NOMO-1 treated with DMSO at 0.1 percent for 48 hours (cell line): ENCODE data around the gene ITGB6.

ENCODE experiments used
- DNase-seq: peaks from one replicate; lab custom pipeline; 2025; ENCODE audit not compliant: unreplicated experiment; lab: John Stamatoyannopoulos, UW

Gene ITGB6

DNA sequence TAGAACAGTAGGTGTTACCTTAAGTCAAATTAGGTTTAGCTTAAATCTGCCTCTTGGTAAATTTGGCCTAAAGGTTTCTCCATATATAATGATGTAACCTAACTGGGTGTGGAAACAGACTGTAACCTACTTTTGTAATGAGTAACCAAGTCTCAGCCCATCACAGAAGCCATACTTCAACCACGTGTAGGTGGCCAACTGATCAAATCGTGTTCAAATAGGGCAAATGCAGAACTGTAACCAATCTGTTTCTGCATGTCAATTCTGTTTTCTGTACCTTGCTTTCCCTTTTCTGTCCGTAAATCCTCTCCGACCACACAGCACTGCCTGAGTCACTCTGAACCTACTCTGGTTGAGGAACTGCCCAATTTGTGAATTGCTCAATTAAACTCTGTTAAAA is 103.7 kb downstream of the ITGB6 start:
- DNase-seq = peak; percentile 74

DNA sequence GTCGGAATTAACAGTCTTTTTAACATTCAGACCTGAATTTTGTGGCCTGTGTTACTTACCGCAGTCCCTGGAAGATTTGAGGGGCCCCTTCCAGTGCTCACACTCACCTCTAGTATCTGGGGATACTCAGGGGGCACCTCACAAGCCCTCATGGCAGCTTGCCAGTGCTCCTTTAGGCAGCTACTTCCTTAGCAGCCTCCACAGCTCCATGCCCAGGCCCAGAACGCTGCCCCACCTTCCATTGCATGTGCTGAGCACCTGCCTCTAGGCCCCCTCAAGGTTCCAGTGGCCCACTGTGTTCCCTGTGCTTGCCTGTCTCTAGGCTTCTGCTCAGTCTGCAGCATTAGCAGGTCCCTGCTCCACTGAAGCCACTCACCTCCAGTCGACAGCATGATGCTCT is 107.6 kb downstream of the ITGB6 start:
- no peak for DNase-seq

DNA sequence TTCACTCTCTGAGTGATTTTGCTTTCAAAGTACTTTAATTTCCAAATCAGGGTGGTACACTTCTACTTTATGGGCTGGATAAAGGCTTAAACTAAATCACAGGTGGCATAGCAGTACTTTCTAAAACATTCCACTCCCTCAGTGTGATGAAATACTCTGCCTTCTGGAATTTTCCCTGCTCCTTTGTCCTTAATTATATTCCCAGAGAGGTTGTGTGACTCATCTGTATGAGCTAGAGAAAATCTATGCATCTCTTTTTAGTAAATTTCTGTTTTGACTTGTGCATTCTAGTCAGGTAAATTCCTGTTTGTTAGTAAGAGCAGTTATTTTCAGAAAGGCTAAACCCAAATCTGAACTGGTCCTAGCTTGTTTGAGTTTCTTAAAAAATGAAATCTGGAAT is 108.7 kb downstream of the ITGB6 start:
- no peak for DNase-seq

DNA sequence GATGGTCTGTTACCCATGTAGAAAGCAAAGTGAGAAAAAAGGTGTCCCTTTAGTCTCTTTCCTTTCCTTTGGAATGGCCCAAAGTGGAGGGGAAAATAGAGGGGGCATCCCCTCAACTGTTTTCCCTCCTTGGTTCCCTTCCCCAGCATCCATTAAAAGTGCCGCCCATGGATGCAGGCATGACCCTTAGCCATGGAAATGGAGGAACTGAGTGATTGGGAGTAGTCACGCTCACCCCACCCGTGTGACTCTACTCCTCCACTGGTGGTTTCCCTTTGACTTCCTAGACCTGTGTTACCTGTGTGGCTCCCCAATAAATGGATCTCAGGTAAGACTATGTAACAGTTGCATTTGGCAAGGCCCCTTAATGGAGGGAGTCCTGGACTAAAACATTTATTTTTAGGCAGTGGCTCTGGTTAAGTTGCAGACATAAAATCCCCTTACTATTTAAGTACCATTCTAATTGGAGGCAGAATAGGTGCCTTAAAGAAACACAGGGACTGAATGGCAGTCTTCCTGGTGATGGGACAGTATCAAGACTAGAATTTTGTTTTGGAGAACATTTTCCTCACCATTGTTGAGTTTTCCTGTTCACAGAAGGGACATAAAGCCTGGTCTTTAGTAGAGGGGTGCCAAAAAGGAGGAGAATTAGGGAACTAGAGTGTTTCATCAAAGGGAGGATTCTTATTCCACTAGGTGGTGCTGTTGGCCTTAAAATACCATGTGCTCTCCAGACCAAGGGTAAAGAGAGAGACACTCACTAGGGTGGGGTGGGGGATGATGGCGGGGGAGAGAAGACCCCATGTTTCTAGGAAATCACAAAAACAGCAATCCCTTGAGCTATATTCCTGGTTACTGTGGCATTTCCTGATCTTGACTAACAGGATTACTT is 112.0 kb downstream of the ITGB6 start:
- DNase-seq = peak; percentile 18

DNA sequence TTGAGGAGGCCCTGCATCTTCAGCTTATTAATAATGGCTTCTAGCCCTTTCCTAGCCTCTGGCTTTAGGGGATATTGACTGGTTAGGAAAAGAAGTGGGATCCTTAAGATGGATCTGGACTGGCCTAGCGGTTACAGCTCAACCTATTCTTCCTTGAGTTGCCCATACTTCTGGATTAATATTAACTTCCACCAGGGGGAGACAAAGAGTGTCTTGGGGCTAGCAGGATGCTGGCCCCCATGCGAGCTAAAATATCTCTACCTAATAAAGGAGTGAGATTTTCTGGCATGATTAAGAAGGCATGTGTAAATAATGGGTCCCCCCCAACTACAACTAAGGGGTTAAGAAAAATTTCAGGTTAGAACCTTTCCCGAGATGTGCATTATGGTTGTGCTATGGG is 114.4 kb downstream of the ITGB6 start:
- no peak for DNase-seq

DNA sequence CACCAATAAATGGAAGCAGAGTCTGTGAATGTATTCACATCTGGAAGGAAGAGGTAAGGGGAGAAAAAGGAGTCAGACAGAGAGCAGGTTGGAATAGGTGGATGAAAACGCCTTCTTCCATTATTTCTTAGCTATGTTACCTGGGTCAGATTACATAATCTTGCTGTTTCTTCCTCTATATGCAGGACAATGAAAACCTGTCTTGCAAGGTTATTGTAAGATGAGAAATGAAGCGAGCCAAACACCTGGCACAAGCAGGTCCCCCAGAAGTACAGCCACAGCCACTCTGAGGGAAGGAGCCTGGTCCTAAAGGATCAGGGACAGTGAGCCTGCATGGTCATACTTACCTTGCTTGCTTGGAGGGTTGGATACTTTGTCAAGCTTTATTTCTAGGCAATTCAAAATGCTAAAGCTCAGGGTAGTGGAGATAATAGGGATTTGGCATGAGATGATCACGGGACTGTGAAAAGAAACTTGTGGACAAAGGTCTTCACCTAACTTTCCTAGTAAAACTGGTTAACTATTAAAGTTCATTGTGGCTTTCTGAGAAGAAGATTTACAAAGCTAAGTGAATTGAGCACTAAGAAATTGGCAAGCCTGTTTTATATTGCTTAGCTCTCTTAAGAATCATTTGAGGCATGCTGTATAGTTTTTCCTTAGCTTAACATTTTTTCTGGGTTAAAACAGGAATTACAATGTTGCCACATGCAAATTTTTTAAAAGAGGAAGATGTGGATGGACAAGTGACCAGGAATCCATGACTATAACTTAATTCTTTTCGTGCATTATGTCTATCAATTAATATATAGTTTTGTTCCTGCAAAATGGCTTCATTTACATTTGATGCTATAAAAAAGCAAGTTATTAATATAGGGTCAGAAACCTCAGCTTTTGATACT is 121.9 kb downstream of the ITGB6 start:
- no peak for DNase-seq

DNA sequence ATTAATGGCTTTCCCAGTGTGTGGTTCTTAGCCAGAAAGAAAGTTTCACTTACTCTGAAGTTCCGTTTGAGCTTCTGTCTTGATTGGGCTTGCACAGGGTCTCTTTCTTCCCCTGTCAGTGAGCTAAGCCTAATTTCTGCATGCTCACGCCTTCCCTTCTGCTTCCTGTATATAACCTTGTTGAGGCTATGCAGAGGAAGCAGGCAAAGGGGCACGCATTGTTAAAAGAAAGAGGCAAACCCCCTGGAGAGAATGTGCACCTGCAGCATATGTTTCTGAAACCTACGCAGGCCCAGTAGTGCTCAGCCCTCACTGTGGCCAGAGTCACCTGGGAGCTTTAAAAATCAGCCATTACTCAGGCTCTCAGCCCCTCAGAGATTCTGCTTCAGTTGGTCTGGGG is 123.2 kb downstream of the ITGB6 start:
- DNase-seq = peak; percentile 51

DNA sequence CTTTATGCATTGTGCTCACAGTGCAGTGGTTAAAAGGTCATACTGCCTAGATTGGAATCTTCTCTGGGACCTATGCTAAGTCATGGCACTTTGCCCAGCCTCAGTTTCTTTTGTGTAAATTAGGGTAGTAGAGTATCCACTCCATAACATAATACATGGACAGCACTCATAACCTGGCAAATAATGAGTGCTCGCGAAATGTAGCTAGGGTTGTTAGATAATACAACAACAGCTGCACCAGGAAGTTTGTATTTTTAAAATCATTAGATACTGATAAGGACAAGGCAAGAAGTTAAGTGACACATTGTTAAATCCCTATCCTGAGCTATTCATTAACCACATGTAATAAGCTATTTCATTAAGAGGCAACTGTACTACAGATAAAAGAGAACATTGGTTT is 123.8 kb downstream of the ITGB6 start:
- DNase-seq = no peak

DNA sequence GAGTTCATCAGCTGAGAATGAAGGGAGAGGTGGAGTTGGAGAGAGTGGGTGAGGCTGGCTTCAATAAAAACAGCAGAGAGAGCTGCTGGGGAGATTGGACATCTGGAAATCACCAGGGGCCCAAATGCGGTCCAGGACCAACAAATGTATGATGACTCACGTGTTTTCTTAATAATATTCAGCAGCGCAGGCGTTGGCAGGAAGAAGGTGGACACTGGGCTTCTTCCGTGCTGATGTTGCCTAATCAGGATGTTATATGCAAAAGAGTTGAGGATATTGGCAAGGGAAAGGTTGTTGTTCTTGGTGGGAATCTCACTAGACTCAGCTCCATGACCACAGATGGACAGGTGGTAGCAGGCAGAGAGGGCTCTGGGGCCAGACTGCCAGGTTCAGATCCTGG is 124.9 kb downstream of the ITGB6 start:
- DNase-seq = no peak

DNA sequence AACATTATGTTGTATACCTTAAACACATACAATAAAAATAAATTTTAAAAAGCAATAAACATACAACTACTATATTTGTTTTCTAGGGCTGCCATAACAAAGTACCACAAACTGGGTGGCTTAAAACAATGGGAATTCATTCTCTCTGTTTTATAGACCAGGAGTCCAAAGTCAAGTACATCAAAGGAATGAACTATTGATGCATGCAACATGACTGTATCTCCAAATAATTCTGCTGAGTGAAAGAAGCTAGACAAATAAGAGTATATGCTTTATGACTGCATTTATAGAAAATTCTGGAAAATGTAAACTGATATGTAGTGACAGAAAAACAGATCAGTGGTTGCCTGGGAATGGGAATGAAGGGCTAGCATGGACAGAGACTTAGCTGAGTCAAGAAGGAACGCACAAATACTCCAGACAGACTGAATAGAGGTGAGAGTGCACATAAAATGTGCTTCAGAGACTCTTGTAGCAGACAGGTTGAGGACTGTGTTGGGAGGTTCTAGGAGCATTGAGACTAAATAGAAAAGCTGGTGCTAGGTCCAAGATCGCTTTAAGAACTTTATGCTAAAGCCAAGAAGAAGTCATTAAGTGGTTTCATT is 126.7 kb downstream of the ITGB6 start:
- DNase-seq = no peak

DNA sequence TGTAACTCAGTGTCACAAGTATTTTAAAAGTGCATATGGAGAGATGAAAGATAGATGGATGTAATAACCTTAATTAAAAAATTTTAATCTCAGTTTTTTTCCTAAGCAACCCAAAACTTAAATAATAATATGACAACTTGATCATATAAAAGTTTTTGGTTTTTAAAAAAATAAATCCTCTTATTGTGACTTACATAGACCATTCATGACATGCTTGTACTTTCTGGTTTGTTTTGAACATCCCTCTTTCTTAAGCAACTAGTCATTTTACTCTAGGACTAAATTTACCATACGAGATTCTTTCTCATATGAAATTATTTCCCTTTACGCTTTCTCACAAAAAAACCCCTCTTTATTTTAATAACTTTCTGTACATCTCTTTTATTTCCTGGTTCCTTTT is 131.2 kb downstream of the ITGB6 start:
- DNase-seq = no peak

DNA sequence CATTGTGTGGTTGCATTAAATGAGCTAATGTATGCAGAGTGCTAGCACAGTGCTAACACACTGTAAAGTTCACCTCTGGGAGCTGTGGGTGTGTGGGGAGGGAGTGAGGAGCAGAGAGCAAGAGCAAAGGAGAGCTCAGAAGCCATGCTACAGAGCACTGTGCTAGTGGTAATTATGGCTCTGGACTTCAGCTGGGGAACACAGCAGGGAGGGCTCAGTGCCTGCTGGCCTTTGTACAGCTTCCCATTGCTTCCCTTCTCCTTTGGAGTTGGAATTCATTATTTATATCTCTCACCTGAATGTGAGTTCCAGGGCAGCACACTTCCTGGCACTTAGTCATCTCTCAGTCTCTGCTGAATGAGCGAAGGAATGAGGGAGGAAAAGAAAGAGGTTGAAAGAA is 135.2 kb downstream of the ITGB6 start:
- DNase-seq = no peak

DNA sequence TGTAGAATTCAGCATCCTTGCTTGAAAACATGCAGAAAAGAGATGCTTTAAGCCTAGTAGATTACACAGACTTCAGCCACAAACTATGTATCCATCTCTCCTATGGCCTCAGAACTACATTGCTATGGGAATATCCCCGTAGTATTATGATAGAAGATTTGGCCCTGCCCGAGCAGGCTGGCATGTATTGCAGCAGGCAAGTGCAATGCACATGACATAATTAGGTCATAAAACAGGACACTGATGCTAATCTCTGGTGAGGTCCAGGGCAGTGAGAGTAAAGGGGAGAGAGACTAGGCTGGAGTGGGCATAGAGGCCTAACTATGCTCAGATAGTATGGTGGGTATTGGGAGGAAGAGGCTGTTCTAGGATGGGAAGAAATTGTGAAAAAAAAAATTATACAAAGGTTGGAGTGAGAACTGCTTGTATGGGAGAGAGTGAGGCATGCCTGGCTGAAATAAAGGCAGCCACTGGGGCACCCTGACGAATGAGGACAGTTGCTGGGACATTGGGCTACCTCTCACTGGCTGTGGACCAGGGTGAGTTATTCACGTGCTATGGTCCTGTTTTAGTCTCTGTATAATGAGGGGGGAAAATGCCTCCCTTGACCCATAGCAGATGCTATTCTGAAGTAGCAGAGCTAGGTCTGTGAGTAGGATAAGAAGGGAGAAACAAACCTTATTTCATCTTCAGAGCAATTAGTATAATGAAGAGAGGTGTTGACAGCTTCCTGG is 136.0 kb downstream of the ITGB6 start:
- no peak for DNase-seq

DNA sequence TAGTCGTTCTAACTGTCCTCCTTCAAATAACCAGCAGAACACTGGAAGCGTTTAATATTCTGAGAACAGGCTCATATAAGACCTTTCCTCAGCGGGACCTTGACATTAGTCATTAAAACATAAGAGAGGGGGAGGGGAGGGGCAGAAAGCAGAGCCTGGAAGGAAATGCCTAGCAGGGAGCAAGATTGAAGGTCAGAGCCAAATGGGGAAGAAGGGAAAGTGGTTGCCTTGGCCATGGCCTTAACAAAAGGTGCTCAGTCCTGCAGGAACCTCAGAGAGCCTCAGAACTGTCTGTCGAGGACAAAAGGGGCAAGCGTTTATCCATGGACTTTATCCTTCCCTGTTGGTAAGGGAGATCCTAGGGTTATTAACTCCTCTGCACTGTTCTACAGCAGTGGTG is 136.8 kb downstream of the ITGB6 start:
- DNase-seq = no peak

DNA sequence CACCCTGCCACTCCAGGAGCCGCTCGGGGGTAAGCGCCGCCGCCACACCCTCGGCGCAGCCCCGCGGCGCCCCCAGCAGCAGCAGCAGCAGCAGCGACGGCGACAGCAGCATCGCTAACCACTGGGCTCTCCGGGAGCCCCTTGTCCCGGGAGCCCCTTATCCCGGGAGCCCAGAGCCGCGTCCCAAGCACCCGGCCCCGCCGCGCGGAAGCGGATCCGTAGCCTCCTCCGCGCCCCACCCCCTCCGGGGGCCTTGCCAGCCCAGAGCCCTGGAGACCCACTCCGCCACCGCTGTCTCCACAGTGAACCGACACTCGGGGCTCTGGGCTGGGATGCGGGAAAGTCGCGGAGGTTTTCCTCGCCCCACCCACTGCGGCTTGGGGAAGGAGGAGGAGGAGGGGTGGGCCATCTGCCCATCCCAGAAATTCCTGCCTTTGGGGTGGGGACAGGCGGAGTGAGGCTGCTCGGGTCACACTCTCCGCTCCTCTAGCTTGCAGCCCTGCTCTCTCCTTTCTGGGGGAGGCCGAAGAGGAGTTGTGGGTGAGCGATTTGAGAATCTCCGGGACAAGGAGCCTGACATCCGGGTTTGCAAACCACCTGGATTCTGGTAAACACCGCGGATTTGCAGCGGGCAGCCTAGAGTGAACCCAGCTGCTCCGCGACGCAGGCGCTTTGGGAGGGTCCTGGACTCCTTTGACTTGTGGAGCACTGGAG is 137.6 kb downstream of the ITGB6 start, which contains the start of gene PLA2R1:
PLA2R1 (minus strand) TSS at position 324 of the 714 bp plus-strand sequence; CDS start at position 112, 212 bp downstream.
- DNase-seq = no peak

DNA sequence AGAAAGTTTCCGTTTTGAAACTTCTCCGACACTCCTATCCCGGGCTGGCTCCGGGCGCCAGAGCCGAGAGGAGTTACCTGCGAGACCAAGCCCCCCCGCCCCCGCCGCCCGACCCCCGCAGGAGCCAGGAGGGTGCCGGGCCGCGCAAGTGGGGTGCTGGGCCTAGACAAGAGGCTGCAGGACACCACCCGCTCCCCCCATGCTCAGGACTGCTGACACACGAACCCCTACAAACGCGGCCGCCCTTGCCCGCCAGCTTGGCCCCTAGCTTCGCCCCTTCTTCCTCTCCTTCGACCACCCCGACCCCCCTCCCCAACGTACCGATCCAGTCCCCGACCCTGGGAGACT is 138.2 kb downstream of the ITGB6 start:
- no peak for DNase-seq

DNA sequence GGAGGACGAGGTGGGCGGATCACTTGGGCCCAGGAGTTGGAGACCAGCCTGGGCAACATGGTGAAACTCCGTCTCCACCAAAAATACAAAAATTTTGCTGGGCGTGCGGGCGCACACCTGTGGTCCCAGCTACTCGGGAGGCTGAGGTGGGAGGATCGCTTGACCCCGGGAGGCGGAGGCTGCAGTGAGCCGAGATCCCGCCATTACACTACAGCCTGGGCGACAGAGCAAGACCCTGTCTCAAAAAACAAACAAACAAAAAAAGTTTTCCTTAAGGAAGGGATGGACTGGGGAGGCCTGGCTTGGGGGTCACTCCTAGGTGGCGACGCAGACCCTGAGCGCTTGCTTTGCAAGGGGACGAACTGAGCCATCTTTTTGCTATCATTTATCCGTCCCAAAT is 138.5 kb downstream of the ITGB6 start:
- DNase-seq = no peak

DNA sequence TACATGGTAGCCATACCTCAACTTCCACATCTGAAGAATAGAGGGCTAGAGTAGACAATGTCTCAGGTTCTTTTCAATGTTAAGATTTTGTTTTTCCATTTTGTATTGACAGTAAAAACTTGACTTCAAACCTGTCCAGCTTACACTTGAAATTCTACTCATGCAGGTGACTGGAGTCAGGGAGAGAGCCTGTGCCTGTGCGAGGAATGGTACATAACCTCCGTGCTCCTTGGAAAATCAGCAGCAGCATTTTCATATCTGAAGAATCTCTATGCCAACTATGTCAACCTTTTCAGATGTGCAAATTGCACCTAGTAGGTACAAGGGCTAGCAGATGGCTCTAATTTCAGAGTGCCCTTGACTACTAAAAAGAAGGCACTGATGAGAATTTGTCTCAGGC is 139.8 kb downstream of the ITGB6 start:
- DNase-seq = no peak

DNA sequence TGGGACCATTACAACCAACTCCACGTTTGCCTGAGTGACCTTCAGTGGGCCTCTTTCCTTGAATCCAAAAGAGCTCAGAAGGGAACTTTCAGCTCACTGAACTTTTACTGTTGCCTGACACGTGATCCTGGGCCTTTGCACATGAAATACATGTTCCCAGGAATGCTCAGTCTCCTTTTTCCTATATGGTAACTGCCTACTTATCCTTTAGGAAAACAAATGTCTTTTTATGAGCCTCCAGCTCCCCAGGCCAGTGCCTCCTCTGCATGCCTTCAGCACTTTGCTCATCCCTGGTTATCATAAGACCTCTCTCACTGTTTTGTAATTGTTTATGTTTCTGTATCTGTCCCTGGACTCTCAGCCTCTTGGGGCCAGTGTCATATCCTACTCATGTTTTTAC is 142.7 kb downstream of the ITGB6 start:
- DNase-seq = no peak

DNA sequence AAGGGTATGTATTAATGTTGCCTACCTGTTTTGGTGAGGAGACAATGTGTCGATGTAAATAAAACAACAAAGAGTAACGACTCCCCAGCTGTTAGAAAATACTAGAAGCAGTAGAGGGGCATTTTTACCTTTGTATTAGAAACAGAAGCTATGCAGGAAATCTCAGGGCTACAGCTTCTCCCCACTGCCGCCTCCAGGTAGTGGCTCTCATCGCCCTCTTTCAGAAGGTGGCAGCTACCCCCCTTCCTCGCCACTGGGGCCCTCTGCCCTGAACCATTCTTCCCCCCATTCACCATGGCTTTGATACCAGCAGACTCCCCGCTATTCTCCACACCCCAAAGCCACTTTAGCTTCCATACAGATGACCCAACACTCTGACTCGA is 144.4 kb downstream of the ITGB6 start:
- DNase-seq = no peak
